ENCODE results near the gene ENTREP1. TPM values are rescaled to one million over a fixed set of nuclear protein-coding genes. Genes with fewer than 3 reads are reported as not detected.

Gene ENTREP1
- polyA plus RNA-seq, 1 experiment, result 0.02 TPM

DNA sequence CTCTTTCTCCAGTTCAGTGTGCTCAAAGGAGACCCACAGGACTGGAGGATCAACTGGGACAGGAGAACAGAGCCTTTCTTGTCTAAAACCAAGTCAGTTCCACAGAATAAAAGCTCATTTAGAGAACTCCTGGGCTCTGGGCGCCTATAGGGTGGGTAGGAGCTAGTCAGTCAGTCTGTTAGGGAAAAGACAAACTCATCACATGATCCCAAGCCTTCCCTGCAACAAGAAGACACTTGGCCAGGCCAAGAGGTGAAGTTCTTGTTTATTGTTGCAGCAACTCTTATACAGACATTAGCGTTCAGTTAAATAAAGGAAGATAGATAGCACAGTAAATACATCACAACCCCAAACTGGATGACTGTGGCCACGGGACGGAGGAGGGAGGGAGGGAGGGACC is 102.3 kb downstream of the ENTREP1 start:
- H3K36me3 ChIP-seq (ENCODE audit: control insufficient read depth, insufficient read depth, low read length), result no peaks in the 10 kb centered on the region; the same call in 1 of the 2 replicates
- TF ChIP-seq, protein P1, sequence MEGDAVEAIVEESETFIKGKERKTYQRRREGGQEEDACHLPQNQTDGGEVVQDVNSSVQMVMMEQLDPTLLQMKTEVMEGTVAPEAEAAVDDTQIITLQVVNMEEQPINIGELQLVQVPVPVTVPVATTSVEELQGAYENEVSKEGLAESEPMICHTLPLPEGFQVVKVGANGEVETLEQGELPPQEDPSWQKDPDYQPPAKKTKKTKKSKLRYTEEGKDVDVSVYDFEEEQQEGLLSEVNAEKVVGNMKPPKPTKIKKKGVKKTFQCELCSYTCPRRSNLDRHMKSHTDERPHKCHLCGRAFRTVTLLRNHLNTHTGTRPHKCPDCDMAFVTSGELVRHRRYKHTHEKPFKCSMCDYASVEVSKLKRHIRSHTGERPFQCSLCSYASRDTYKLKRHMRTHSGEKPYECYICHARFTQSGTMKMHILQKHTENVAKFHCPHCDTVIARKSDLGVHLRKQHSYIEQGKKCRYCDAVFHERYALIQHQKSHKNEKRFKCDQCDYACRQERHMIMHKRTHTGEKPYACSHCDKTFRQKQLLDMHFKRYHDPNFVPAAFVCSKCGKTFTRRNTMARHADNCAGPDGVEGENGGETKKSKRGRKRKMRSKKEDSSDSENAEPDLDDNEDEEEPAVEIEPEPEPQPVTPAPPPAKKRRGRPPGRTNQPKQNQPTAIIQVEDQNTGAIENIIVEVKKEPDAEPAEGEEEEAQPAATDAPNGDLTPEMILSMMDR (IDR thresholded peaks at IDR 0.05; ENCODE audit: insufficient read depth, low read depth, low read length), result no peak
- H3K4me3 ChIP-seq (ENCODE audit: low read depth, low read length), result no peak overlapping the region
- ChIA-PET CTCF (interaction anchor here (1.5 kb wide), 1 partner anchor 492 kb away, joined by 5 read pairs; no protein-coding TSS in a partner anchor), POLR2A (no interaction called here)
- no peaks in the 10 kb centered on the region for H3K27me3 ChIP-seq (ENCODE audit: control insufficient read depth, insufficient read depth, low read length)
- DNase-seq (ENCODE audit: low read depth), result no peak

DNA sequence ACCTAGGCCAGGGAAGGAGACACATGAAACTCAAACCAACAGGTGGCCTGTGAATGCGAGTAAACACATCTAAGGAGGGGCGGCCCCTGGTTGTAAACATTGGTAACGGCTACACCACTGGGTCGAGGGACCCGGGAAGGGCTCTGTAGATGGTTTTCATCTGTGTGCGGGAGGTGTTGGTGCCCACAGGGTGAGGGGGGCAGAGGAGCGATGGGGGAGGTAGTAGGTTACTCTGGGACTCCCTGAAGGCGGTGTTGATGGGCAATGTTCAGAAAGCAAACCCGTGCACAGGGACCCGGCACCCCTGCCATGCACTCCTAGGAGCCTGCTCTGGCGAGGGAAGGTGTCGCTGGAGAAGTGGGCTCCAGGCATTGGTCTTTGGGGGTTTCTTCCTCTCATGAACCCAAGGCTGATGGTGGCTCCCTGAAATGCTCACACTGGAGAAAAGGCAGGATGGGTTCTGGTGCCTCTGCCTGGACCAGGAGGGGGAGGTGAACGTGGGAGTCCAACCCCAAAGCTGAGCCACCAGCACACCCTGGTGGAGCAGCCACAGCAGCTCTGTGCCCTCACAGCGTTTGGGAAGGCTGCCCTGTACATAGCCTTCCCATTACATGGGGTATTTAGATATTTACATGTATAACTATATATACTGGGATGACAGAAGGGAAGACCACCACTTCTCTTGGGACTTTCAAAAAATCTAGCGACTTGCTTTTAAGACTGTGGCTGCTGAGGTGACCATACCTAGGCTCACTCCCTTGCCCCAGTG is 103.2 kb downstream of the ENTREP1 start:
- CTCF ChIA-PET, result no interaction called here
- Histone ChIP-seq H3K4me3 (ENCODE audit: low read depth, low read length) (no peak overlapping the region), H3K36me3 (ENCODE audit: control insufficient read depth, insufficient read depth, low read length) (no peaks in the 10 kb centered on the region; the same call in 1 of the 2 replicates), H3K27me3 (ENCODE audit: control insufficient read depth, insufficient read depth, low read length) (no peaks in the 10 kb centered on the region)
- TF ChIP-seq, protein P1 (IDR thresholded peaks at IDR 0.05; ENCODE audit: insufficient read depth, low read depth, low read length), result no peak
- no peak for DNase-seq (ENCODE audit: low read depth)
- POLR2A ChIA-PET, result no interaction called here

- ChIA-PET POLR2A (no interaction called here), CTCF (no interaction called here)
- Histone ChIP-seq H3K36me3 (ENCODE audit: control insufficient read depth, insufficient read depth, low read length) (no peaks in the 10 kb centered on the region; the same call in 1 of the 2 replicates), H3K27me3 (ENCODE audit: control insufficient read depth, insufficient read depth, low read length) (no peaks in the 10 kb centered on the region), H3K4me3 (ENCODE audit: low read depth, low read length) (no peak overlapping the region)
- TF ChIP-seq, protein P1 (IDR thresholded peaks at IDR 0.05; ENCODE audit: insufficient read depth, low read depth, low read length), result no peak
- DNase-seq (ENCODE audit: low read depth), result no peak
These were observed 104.3 kb downstream of the ENTREP1 start for GRCh38 chr9:69429281-69429680.

DNA sequence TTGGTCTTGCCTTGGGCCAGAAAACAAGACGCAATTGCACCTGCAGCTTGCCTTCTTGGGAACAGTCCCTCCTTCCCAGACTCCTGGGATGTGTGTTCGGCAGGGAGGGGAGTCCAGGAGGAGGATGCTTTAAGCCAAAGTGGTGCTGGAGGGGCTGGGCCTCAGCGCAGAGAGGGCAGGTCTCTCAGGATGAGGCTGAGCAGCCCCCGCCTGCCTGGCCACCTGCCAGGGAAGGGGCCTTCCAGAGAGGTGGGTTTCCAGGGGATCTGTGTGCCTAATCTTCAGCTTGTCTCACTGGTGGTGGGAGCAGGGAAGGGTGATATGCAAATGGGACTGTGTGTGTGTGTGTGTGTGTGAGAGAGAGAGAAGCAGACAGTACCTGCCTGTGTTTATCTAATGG is 105.2 kb downstream of the ENTREP1 start:
- POLR2A ChIA-PET, result no interaction called here
- no peaks in the 10 kb centered on the region; the same call in 1 of the 2 replicates for H3K36me3 ChIP-seq (ENCODE audit: control insufficient read depth, insufficient read depth, low read length)
- H3K27me3 ChIP-seq (ENCODE audit: control insufficient read depth, insufficient read depth, low read length), result no peaks in the 10 kb centered on the region
- CTCF ChIA-PET, result interaction anchor here (1.0 kb wide), 1 partner anchor 8 kb away, joined by 5 read pairs; no protein-coding TSS in a partner anchor
- no peak overlapping the region for H3K4me3 ChIP-seq (ENCODE audit: low read depth, low read length)
- DNase-seq (ENCODE audit: low read depth), result no peak
- TF ChIP-seq, protein P1 (IDR thresholded peaks at IDR 0.05; ENCODE audit: insufficient read depth, low read depth, low read length), result no peak

- ChIA-PET CTCF (interaction anchor here (1.0 kb wide), 2 partner anchors 9 to 120 kb away, joined by 3 to 5 read pairs; no protein-coding TSS in a partner anchor), POLR2A (no interaction called here)
- Histone ChIP-seq H3K36me3 (ENCODE audit: control insufficient read depth, insufficient read depth, low read length) (no peaks in the 10 kb centered on the region; the same call in 1 of the 2 replicates), H3K4me3 (ENCODE audit: low read depth, low read length) (no peak overlapping the region), H3K27me3 (ENCODE audit: control insufficient read depth, insufficient read depth, low read length) (no peaks in the 10 kb centered on the region)
- DNase-seq (ENCODE audit: low read depth), result no peak
- TF ChIP-seq, protein P1 (IDR thresholded peaks at IDR 0.05; ENCODE audit: insufficient read depth, low read depth, low read length), result no peak
These were observed 106.2 kb downstream of the ENTREP1 start for GRCh38 chr9:69431203-69431602.
